Mesenchymal stem cell (in vitro differentiated cells and primary cell): ENCODE results near the gene HOXB6.

Experiments used
- DNase-seq: peaks from one replicate; pipeline ENCODE4 v3.0.0-alpha.2; 2013
- H2AFZ ChIP-seq: one replicate; pipeline ENCODE4 v1.6.1; 2013; ENCODE audit warnings: low read depth, mild to moderate bottlenecking, control low read depth, inconsistent platforms, low read length, moderate library complexity
- H2AK5ac ChIP-seq: 2 replicates; pipeline ENCODE4 v1.6.1; 2013; ENCODE audit warnings: low read length, moderate library complexity, mild to moderate bottlenecking, inconsistent platforms; ENCODE audit not compliant: severe bottlenecking
- H2BK120ac ChIP-seq: one replicate; pipeline ENCODE4 v1.6.1; 2013; ENCODE audit warnings: low read depth, mild to moderate bottlenecking, inconsistent platforms, low read length, moderate library complexity
- H2BK12ac ChIP-seq, 2 experiments: one replicate each; pipeline ENCODE4 v1.6.1; 2013; ENCODE audit warnings: inconsistent platforms in 2 of 2, low read length in 2 of 2, mild to moderate bottlenecking in 2 of 2, moderate library complexity in 2 of 2, control low read depth in 1 of 2
- H2BK15ac ChIP-seq: one replicate; pipeline ENCODE4 v1.6.1; 2013; ENCODE audit warnings: mild to moderate bottlenecking, low read depth, inconsistent platforms; ENCODE audit not compliant: poor library complexity, severe bottlenecking
- H2BK5ac ChIP-seq: 2 replicates; pipeline ENCODE4 v1.6.1; 2013; ENCODE audit warnings: low read depth, mild to moderate bottlenecking, low read length, control low read depth, inconsistent platforms; ENCODE audit not compliant: poor library complexity, severe bottlenecking
- H3K14ac ChIP-seq, 2 experiments: one replicate each; pipeline ENCODE4 v1.6.1; 2013; ENCODE audit warnings: inconsistent platforms in 2 of 2, low read length in 2 of 2, control low read depth in 1 of 2, mild to moderate bottlenecking in 1 of 2, moderate library complexity in 1 of 2
- H3K18ac ChIP-seq, 2 experiments: one replicate each; pipeline ENCODE4 v1.6.1; 2013; ENCODE audit warnings: inconsistent platforms in 2 of 2, low read length in 2 of 2, control low read depth in 1 of 2, low read depth in 1 of 2, mild to moderate bottlenecking in 1 of 2
- H3K23ac ChIP-seq, 2 experiments: one replicate each; pipeline ENCODE4 v1.6.1; 2013; ENCODE audit warnings: inconsistent platforms in 2 of 2, low read length in 2 of 2, mild to moderate bottlenecking in 2 of 2, moderate library complexity in 2 of 2, control low read depth in 1 of 2
- H3K27ac ChIP-seq: 2 replicates; pipeline ENCODE4 v1.5.1; 2013; ENCODE audit warnings: mild to moderate bottlenecking, moderate library complexity, low read length, control low read depth, inconsistent platforms; ENCODE audit not compliant: poor library complexity, severe bottlenecking
- H3K27me3 ChIP-seq, 2 experiments: 2 replicates each; pipeline versions ENCODE4 v1.6.1 to v1.7.0; 2013; ENCODE audit warnings: low read length in 2 of 2, mild to moderate bottlenecking in 2 of 2, moderate library complexity in 2 of 2, control low read depth in 1 of 2, inconsistent platforms in 1 of 2; ENCODE audit not compliant: control insufficient read depth in 1 of 2, insufficient read depth in 1 of 2
- H3K36me3 ChIP-seq, 2 experiments: 2 replicates each; pipeline versions ENCODE4 v1.6.1 to v1.7.0; 2013; ENCODE audit warnings: low read length in 2 of 2, control low read depth in 1 of 2, inconsistent platforms in 1 of 2, low read depth in 1 of 2, mild to moderate bottlenecking in 1 of 2; ENCODE audit not compliant: insufficient read depth in 2 of 2, control insufficient read depth in 1 of 2
- H3K4ac ChIP-seq, 2 experiments: one replicate each; pipeline ENCODE4 v1.6.1; 2013; ENCODE audit warnings: inconsistent platforms in 2 of 2, low read length in 2 of 2, mild to moderate bottlenecking in 2 of 2, moderate library complexity in 2 of 2, control low read depth in 1 of 2, low read depth in 1 of 2
- H3K4me1 ChIP-seq: 2 replicates; pipeline ENCODE4 v1.6.1; 2013; ENCODE audit warnings: low read depth, low read length, control low read depth; ENCODE audit not compliant: control insufficient read depth, insufficient read depth
- H3K4me2 ChIP-seq: 2 replicates; pipeline ENCODE4 v1.6.1; 2013; ENCODE audit warnings: low read length, mild to moderate bottlenecking, inconsistent platforms; ENCODE audit not compliant: poor library complexity, severe bottlenecking
- H3K4me3 ChIP-seq, 2 experiments: 2 replicates each; pipeline versions ENCODE4 v1.5.1 to v1.7.0; 2013; ENCODE audit warnings: low read length in 2 of 2, mild to moderate bottlenecking in 2 of 2, control low read depth in 1 of 2, low read depth in 1 of 2; ENCODE audit not compliant: insufficient read depth in 1 of 2
- H3K79me1 ChIP-seq: replicated peaks from 2 replicates; pipeline ENCODE4 v1.6.1; 2013; ENCODE audit warnings: mild to moderate bottlenecking, control low read depth, low read length, inconsistent platforms; ENCODE audit not compliant: poor library complexity, severe bottlenecking
- H3K9ac ChIP-seq: 2 replicates; pipeline ENCODE4 v1.7.0; 2013; ENCODE audit warnings: mild to moderate bottlenecking, low read length, moderate library complexity
- H3K9me3 ChIP-seq: 2 replicates; pipeline ENCODE4 v1.7.0; 2013; ENCODE audit warnings: mild to moderate bottlenecking, low read length; ENCODE audit not compliant: control insufficient read depth
- H4K8ac ChIP-seq: one replicate; pipeline ENCODE4 v1.6.1; 2013; ENCODE audit warnings: inconsistent platforms, mild to moderate bottlenecking, low read length, moderate library complexity
- H4K91ac ChIP-seq: one replicate; pipeline ENCODE4 v1.6.1; 2013; ENCODE audit warnings: mild to moderate bottlenecking, low read length, inconsistent platforms
- WGBS: methylation state at CpG from one replicate; pipeline ENCODE4 v1.1.7; 2013; ENCODE audit warnings: mixed read lengths; 5-methylcytosine and 5-hydroxymethylcytosine counted together

HOXB6 gene

DNA sequence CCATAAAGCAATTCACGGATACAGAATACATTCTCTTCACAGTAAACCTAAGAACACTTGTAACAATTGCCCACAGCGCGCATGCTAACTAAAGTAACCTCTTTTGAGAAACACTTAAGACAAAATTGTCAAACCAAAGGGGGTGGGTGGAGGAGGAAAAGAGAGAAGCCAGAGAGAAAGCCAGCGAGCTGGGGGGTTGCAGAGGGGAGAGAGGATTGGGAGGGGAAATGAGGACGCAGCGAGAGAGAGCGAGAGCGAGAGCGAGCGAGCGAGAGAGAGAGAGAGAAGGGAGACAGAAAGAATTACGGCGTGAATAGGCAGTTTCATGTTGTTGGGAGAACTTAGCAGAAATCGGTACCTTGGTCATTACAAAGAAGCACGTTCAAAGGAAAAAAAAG lies 7.7 kb upstream of the HOXB6 start:
- Histone ChIP-seq H3K36me3 (peaks cover 0 to 4% of the 10 kb centered on the region in 2 experiments), H2BK120ac (peak overlapping the region; percentile 91)

DNA sequence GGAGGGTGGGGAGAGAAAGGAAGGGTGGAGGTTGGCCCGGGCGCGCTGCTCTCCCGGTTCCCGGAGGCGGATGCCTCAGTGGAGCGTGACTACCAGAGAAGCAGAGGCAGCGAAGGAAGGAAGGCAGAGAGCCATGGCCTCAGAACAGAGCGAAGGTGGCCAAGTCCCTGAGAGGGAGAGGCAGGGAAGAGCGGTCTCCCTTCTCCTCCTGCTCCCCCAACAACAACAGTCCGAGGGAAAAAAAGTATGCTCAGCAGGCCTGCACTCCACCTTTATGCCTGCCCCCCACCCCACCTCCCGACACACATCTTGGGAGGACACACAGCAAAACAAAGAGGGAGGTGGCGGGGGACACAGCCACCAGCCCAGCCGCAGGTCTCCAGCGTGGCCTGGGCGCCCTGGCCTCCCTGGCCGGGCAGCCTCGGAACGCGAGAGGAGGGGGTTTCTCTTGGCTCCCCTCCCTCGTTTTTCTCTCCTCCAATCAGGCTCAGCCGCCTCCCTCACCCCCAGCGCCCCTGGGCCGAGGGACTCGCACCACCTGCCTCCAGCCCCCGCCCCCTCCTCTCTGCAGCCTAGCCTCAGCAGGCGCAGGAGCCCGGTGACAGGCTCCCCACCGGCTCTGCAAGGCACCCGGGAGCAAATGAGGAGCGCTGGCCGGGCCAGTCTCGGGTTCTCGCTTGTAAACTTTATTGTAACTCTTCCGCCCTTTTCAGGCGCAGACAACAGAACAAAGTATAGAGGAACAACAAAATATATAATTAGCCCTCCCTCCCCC lies 7.1 kb upstream of the HOXB6 start:
- Histone ChIP-seq H3K4ac (peak overlapping the region; percentile 95 to 96), H4K8ac (peak overlapping the region; percentile 39), H3K9me3 (no peaks in the 10 kb centered on the region), H3K79me1 (peaks cover 9% of the 10 kb centered on the region), H3K14ac (peak overlapping the region; percentile 0 to 20), H2AK5ac (peak overlapping the region; percentile 5), H3K18ac (peak overlapping the region; percentile 55 to 98), H2BK5ac (peak overlapping the region; percentile 77), H4K91ac (peak overlapping the region; percentile 100), H3K4me1 (peaks cover 22% of the 10 kb centered on the region), H3K36me3 (peaks cover 4 to 9% of the 10 kb centered on the region in 2 experiments), H3K27ac (peak overlapping the region; percentile 64), H2BK15ac (peak overlapping the region; percentile 55), H2AFZ (no peak overlapping the region), H3K4me2 (peak overlapping the region; percentile 97), H3K9ac (peak overlapping the region; percentile 98), H3K27me3 (peaks cover 22 to 29% of the 10 kb centered on the region in 2 experiments), H2BK120ac (peak overlapping the region; percentile 61), H2BK12ac (peak overlapping the region; percentile 82 to 94), H3K23ac (peak overlapping the region; percentile 48 to 79), H3K4me3 (peak overlapping the region; percentile 49 to 87)
- under 1% methylated on average over 33 of the region's 36 CpGs for WGBS
- DNase-seq: peak; percentile 69

More for the DNA sequence above, 7.7 kb upstream of the HOXB6 start:
- Histone ChIP-seq H3K4me1 (peaks cover 22% of the 10 kb centered on the region), H3K27ac (peak overlapping the region; percentile 64), H4K8ac (no peak overlapping the region), H4K91ac (peak overlapping the region; percentile 0), H3K79me1 (peaks cover 8% of the 10 kb centered on the region), H3K27me3 (peaks cover 27 to 35% of the 10 kb centered on the region in 2 experiments), H2AK5ac (no peak overlapping the region), H3K4me2 (peak overlapping the region; percentile 97), H3K14ac (no peak overlapping the region), H3K9me3 (no peaks in the 10 kb centered on the region), H3K23ac (no peak overlapping the region), H2AFZ (no peak overlapping the region), H3K9ac (peak overlapping the region; percentile 98), H3K4me3 (peak overlapping the region; percentile 62 to 87), H3K4ac (peak overlapping the region in 1 of 2 experiments; percentile 90), H2BK5ac (no peak overlapping the region), H2BK12ac (peak overlapping the region in 1 of 2 experiments; percentile 6), H2BK15ac (no peak overlapping the region), H3K18ac (peak overlapping the region; percentile 46 to 98)
- WGBS: under 1% methylated on average over 15 of the region's 15 CpGs
- peak; percentile 74 for DNase-seq

DNA sequence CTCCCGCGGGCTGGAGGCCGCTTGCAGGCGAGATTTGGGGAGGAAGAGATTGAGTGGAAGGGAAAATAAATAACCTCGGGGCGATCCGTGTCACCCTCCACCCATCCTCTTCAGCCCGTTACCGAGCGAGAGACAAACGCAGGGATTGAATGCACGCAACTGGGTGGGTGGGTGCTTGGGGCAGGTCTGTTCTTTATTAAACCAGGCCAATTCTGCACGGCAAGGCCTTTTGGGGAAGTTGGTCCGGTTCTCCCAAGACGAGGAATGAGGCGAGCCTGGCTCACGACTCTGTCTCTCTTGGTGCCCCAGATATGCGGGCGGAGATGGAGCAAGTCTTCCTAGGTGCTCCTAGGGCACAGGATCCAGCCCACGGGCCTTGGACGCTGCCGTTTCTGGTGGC lies 6.4 kb upstream of the HOXB6 start:
- H3K36me3 ChIP-seq: peaks cover 5 to 13% of the 10 kb centered on the region in 2 experiments
- peak overlapping the region; percentile 67 to 99 for H3K18ac ChIP-seq
- H3K27ac ChIP-seq: peak overlapping the region; percentile 64
- peak overlapping the region; percentile 54 for H2BK120ac ChIP-seq
- peak overlapping the region; percentile 97 for H3K4me2 ChIP-seq
- H3K23ac ChIP-seq: peak overlapping the region in 1 of 2 experiments; percentile 86
- peak overlapping the region; percentile 98 for H2BK5ac ChIP-seq
- peaks cover 14% of the 10 kb centered on the region for H3K79me1 ChIP-seq
- H3K27me3 ChIP-seq: peaks cover 15 to 23% of the 10 kb centered on the region in 2 experiments
- no peaks in the 10 kb centered on the region for H3K9me3 ChIP-seq
- no peak overlapping the region for H3K14ac ChIP-seq
- peak overlapping the region; percentile 69 for H4K91ac ChIP-seq
- WGBS: under 1% methylated on average over 15 of the region's 22 CpGs
- H2BK12ac ChIP-seq: peak overlapping the region; percentile 38 to 69
- peak overlapping the region; percentile 65 to 87 for H3K4me3 ChIP-seq
- peak overlapping the region; percentile 87 for H2BK15ac ChIP-seq
- peak overlapping the region; percentile 98 for H3K9ac ChIP-seq
- no peak overlapping the region for H2AFZ ChIP-seq
- peak; percentile 72 for DNase-seq
- H4K8ac ChIP-seq: peak overlapping the region; percentile 36
- H3K4ac ChIP-seq: peak overlapping the region; percentile 92 to 99
- H3K4me1 ChIP-seq: peaks cover 22% of the 10 kb centered on the region
- no peak overlapping the region for H2AK5ac ChIP-seq
